Stimulated activated CD4-positive, alpha-beta T cell treated with anti-CD3 and anti-CD28 coated beads, Interleukin-12 subunit alpha, Interleukin-12 subunit beta, amount 100 ng/mL, for 4 hours (primary cell): Measurements from ENCODE around the gene AXIN1.
A peak's percentile ranks its signal among the peaks of the same experiment; 100 is the strongest.
"Not testable (repeated sequence)": the region's sequence is repeated elsewhere in the genome, so short reads cannot be mapped to it uniquely, and the experiment has no call there.

Source experiments
- DNase-seq: peaks from one replicate; pipeline ENCODE4 v3.0.0-alpha.2; 2020

Gene AXIN1

DNA sequence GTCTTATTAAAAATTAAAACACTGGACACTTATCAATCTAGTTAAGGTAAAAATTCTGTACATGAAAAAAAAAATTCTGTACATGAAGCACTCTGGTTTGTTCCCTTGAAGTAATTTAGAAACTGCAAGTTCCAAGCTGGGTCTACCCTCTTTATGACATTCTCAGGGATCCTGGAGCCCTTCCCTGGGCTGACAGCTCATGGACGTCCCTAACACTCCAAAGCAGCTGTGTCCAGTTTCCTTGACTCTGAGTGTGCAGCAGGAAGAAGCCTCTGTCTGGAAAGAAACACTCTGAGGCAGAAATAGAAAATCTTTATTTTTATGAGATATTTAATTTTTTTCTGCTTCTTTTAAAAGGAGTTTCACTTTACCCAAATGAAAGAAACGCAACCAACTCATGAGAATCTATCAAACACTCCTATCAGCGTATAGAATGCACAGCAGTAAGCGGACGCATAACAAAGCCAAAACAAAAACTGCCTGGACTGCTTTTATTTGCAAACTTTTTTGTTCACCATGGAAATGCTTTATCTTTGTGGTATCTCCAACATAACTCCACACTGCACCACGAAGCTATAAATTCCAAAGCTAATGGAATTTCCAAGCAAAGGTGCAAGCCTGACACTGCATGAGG is 21.2 kb downstream of the AXIN1 start:
- DNase-seq, result not testable (repeated sequence)

DNA sequence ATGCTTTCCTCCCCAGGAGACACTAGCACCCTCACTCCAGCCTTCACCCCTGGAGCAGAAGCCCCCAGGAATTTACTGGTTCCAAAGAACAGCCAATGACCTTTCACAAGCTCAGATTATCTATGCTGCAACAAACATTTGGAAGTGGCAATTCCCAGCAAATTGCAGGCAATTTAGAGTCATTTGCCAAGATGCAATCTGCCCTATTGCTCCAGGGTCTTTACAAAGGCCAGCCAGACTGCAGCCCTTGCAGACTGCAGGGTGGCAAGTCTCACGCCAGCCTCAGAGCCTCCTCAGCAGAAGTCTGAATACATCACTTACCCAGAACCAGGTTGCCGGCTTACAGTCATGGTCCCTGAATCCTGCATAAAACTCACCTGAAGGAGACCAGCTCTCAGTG is 21.8 kb downstream of the AXIN1 start:
- DNase-seq, result no peak

- DNase-seq, result no peak
These were observed 27.0 kb downstream of the AXIN1 start for GRCh38 chr16:325375-326145.

DNA sequence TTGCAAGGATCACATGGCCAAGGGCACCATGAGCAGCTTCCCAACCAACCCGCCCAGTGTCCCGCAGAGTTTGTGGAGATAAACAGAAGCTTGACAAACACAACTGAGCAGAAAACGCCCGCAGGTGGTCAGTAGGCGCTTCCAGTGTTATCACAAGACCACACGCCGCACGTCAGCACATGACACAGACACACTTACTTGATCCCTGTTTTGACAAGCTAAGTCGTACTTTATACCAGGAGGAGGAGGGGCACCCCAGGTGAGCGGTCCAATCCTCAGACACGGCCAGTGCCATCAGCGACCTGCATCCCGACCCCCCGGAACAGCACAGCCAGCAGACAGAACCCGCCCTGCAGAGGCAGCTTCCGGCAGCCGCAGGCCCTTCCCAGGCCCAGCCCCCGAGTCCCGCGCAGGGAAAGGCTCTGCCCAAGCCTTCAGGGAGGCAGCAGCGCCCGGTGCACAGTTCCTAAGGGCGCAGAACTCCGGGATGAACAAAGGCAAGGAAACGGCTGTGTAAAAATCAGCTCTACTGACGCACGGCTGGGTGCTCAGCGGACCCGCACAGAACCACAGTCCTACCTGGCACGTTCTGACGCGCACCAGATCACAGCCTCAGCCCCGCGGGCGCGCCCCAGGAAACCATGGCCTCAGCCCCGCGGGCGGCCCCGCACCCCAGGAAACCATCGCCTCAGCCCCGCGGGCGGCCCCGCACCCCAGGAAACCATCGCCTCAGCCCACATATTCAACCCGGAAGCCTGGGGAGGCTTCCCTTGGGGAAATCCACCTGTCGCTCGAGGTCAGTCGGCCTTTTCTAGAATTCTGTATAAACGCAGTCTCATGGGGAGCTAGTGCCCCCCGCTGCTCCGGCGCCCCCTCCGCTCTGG is 27.8 kb downstream of the AXIN1 start:
- DNase-seq, result peak; percentile 36

DNA sequence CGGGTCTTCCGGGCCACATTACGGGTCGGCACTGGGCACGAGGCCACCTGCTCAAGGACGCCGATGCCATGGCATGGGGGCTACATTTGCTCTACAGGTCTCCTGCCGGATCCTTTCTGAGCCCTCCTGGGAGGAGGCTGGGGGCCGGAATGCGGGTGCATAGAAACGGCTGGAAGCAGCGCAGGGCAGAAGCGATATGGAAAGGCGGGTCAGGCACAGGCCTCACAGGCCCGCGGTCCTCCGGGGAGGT is 28.4 kb downstream of the AXIN1 start:
- no peak for DNase-seq

DNA sequence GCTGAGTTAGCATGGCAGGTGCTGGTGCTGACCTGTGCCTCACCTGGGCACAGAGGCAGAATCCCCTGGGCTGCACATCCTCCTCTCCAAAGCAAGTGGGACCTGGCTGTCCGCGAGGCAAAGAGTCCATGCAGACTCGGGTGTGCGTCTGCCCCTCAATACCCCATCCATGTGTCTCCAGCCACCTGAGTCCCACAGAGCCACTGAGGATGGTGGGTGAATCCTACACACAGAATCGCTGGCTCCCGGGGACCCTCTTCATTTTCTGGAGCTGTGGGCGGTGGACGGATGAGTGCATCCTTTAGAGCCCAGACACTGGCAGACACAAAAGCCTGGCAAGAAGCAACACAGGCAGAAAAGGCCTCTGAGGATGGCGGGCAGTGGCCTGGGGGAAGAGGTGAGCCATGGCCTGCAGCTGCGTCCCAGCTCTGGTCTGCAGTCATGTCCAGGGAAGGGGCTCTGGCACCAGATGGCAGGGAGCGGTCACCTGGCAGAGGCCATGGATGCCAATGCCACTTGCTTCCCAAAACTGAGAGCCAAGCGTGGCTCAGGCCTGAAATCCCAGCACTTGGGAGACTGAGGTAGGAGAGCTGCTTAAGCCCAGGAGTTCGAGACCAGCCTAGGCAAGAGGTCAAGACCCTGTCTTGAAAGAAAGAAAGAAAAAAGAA is 29.9 kb downstream of the AXIN1 start:
- DNase-seq, result no peak

GRCh38 chr16:321532-321931 is 31.0 kb downstream of the AXIN1 start:
- no peak for DNase-seq

DNA sequence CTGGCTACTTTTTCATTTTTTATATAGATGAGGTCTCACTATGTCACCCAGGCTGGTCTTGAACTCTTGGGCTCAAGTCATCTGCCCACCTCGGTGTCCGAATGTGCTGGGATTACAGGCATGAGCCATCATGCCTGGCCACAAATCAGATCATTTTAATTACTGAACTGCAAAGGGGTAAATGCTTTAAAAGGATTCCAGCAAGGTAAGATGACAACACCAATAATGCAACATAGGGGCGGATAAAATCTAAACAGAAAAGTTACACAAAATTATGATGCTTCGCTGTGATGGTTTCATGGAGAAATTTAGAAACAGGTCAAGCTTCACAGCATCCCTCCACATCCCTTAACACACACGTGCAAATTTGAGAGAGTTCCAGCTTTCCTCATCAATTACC is 32.3 kb downstream of the AXIN1 start:
- no peak for DNase-seq

DNA sequence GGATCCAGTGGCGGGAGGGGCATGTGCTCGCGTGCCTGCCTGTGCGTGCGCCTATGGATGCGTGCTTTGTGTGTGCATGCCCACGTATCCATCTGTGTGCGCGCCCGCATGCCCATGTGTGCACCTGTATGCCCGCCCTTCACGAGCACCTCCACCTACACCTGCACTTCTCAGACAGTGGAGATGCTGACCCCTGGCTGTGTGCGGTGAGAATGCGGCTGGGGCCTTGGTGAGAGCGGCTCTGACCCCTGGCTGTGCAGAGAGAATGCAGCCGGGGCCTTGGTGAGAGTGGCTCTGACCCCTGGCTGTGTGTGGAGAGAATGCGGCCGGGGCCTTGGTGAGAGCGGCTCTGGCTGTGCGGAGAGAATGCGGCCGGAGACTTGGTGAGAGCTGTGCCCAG is 33.9 kb downstream of the AXIN1 start:
- DNase-seq, result no peak

GRCh38 chr16:317583-317982 is 34.9 kb downstream of the AXIN1 start:
- DNase-seq, result no peak

- no peak for DNase-seq
These were observed 35.6 kb downstream of the AXIN1 start for GRCh38 chr16:316741-317464.

DNA sequence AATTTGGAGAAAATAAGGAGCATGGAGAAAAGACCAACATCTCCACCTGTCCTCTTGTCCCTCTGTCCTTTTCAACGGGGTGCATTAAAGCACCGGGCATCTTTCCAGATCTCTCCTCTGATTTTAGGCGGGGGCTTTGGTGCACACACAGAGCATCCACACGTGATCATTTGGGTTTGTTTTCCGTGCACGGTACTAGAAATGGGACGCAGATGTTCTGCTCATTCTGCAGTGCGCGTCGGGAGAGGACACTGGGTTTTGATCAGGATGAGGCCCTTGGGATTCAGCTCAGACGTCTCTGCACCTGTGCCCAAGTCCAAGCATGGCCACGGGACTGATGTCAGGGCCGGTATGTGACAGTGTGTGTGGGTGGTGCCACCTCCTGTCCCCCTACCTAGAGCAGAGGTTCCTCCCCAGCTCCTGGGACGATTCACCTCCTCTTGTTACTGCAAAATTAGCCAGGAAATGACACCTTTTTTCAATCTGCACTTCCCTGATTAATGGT is 37.7 kb downstream of the AXIN1 start:
- DNase-seq, result no peak

GRCh38 chr16:314351-314750 is 38.2 kb downstream of the AXIN1 start:
- no peak for DNase-seq

GRCh38 chr16:311725-312124 is 40.8 kb downstream of the AXIN1 start:
- no peak for DNase-seq

- DNase-seq, result no peak
These were observed 43.0 kb downstream of the AXIN1 start for GRCh38 chr16:309476-309875.

DNA sequence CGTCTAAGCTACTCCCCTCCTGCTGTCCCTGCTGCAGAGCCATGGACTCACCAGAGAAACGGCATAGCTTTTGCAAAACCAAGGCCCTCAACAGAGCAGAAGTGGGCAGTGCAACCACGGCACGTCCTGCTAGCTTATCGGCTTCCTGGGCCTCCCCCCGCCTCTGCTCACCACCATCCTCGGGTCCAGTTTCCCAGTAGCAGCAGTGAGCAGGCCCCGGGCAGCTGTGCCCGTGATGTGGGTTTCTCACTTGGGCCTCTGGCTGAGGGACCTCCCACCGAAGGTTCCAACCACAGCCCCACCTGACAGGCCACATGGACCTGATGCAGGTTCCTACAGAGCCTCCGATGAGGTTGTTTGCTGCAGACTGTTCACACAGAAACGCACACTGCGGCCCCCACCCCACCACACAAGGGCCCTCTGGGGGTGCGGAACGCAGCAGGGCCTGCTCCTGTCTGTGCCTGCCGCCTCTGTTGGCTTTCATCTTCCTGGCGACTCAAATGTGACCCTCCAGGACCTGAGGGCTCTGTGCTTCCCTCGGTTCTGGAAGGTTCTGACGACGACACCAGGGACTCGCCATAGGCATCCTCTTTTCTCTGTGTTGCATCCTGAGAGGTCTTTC is 44.7 kb downstream of the AXIN1 start:
- DNase-seq, result no peak

- DNase-seq, result no peak
These were observed 45.6 kb downstream of the AXIN1 start for GRCh38 chr16:306911-307370.

DNA sequence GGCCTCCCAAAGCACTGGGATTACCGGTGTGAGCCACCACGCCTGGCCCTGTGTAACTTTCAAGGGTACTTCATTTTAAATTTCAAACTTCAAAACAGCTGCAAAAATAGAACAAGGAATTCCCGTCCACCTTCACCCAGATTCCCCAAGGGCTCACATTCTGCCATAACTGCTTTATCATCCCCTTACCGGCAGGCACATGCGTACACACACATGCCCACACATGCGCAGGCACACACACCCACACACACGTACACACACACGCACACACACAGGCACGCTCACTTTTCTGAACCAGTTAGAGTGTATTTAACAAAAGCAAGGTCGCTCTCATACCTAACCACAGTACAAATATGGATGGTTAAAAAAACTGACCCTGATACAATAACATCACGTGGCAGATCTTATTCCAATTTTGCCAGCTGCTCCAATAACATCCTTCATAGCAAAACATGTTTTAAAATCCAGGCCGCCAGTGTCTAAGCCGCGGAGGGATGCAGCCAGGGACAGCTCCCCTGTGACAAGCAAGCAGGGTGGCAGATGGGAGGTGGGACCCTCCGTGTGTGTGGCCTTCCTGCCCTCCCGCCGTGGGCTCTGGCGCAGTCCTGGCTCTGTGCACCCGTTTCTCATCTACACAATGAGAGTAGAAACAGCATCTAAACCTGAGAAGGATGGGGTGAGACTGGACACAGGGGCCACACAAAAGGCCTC is 46.5 kb downstream of the AXIN1 start:
- DNase-seq, result no peak

DNA sequence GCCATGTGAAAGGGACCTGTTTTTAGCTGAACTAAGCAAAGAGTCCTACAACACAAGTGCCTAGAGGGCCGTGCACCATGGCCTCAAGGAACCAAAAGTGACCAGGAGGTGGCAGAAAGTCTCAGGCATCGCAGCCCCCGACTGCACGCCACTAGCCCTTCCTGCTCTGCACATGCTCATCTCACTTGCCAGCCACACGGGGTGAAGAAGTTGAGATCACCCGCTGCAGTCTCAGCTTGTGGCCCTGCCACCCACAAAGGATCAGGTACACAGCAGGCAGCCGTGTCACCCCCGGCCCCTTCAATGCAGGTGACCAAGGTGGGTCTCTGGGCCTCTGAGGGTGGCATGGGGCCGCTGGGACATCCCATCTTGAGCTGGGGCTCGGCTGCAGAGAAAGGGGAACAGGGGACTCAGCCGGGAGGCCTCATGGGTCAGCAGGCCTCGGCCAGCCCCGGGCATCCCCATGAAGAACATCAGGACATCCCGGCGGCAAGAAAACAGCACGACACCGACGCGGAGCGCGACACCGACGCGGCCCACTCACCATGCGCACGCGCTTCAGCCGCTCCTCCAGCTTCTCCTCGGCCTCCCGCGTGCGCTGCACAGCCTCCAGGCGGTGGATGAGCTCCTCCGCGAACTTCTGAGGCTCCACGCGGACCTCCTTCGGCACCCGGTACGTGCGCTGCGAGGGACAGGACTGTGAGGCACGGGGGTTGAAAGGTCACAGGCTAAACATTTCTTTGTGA is 48.6 kb downstream of the AXIN1 start:
- DNase-seq, result no peak

DNA sequence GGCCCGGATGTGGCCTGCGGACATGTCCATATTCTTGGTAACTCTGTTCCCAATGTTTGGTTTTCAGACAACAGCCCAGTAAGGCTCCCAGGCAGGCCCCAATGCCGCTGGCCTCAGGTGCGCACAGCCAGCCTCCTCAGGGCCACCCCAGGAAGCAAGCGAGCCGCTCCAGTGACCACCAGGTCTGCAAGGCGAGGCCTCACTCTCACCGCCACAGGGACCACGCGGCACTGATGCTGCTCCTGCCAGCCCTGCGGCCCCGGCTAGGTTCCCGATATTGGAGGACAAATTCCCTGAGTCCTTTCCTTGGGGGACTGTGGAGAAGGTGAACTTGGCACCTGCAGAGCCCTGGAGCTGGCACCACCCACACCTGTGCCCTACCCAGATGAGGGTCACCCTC is 50.6 kb downstream of the AXIN1 start:
- DNase-seq, result no peak

- no peak for DNase-seq
These were observed 51.3 kb downstream of the AXIN1 start for GRCh38 chr16:301235-301634.
